GM12878 (cell line): Measurements from ENCODE around the gene BTBD9. TPM values are rescaled to one million over a fixed set of nuclear protein-coding genes. Genes with fewer than 3 reads are reported as not detected.

Source experiments
- ATAC-seq: fragments of 200-7000 bp; cut with Tn5 transposase; 3 replicates; pipeline ENCODE4 v1.9.1; 2020; ENCODE audit warnings: mild to moderate bottlenecking, moderate library complexity
- BruUV-seq: library from RNA; stranded (reverse); fragments of 400-500 nt; replicated peaks from 2 replicates; lab custom pipeline; 2021; lab: Mats Ljungman, UMichigan
- CTCF ChIA-PET: fragments of 300-600 bp; sonication (Branson Sonifier 250); formaldehyde crosslinking; extraction: SDS; loops from one replicate; lab custom pipeline; 2021; ENCODE audit warnings: inconsistent platforms; lab: Yijun Ruan, JAX
- POLR2A ChIA-PET: fragments of 350-600 bp; formaldehyde crosslinking; extraction: SDS; loops from one replicate; lab custom pipeline; 2021; ENCODE audit warnings: inconsistent platforms; lab: Charles Lee
- RAD21 ChIA-PET: fragments of 300-600 bp; sonication (Branson Sonifier 250); formaldehyde crosslinking; loops from one replicate; lab custom pipeline; 2023; ENCODE audit warnings: antibody characterized with exemption; ENCODE audit not compliant: unreplicated experiment; lab: Charles Lee
- SMC1A ChIA-PET: fragments of 300-600 bp; sonication (Branson Sonifier 250); formaldehyde crosslinking; loops from one replicate; lab custom pipeline; 2023; ENCODE audit not compliant: unreplicated experiment, uncharacterized antibody; lab: Charles Lee
- DNase-seq: peaks from one replicate; pipeline ENCODE4 v3.0.0-alpha.2; 2011; ENCODE audit warnings: low read depth, low spot score
- FAIRE-seq: peaks from 3 replicates; lab custom pipeline; 2011; peaks lifted over from hg19 to GRCh38; lab: Jason Lieb, UNC
- H2AFZ ChIP-seq: 2 replicates; pipeline ENCODE4 v1.6.0; 2011; ENCODE audit warnings: low read depth, low read length, control low read depth; ENCODE audit not compliant: control insufficient read depth
- H3K27ac ChIP-seq: 2 replicates; pipeline ENCODE4 v1.5.1; 2011; ENCODE audit warnings: control low read depth; ENCODE audit not compliant: control insufficient read depth, insufficient read depth
- H3K27me3 ChIP-seq, 2 experiments: replicated peaks in 1 of 2; 2 replicates each; pipeline versions ENCODE4 v1.6.0 to v1.6.1; 2011; ENCODE audit warnings: low read length in 1 of 2; ENCODE audit not compliant: control insufficient read depth in 2 of 2, insufficient read depth in 2 of 2
- H3K36me3 ChIP-seq, 2 experiments: 2 replicates each; pipeline ENCODE4 v1.5.1; 2011; ENCODE audit warnings: low read length in 1 of 2; ENCODE audit not compliant: control insufficient read depth in 2 of 2, insufficient read depth in 2 of 2
- H3K4me1 ChIP-seq: 2 replicates; pipeline ENCODE4 v1.6.1; 2011; ENCODE audit warnings: mild to moderate bottlenecking, low read length, moderate library complexity, mixed read lengths; ENCODE audit not compliant: control insufficient read depth, insufficient read depth
- H3K4me2 ChIP-seq: 2 replicates; pipeline ENCODE4 v1.6.0; 2011; ENCODE audit warnings: control low read depth; ENCODE audit not compliant: control insufficient read depth, insufficient read depth
- H3K4me3 ChIP-seq: fragments of 200-600 bp; sonication (generic); 2 replicates; pipeline ENCODE4 v1.5.1; 2016
- H3K79me2 ChIP-seq: 2 replicates; pipeline ENCODE4 v1.6.0; 2011; ENCODE audit warnings: low read length; ENCODE audit not compliant: control insufficient read depth, insufficient read depth
- H3K9ac ChIP-seq: 2 replicates; pipeline ENCODE4 v1.8.0; 2011; ENCODE audit warnings: low read length, control low read depth, mixed read lengths; ENCODE audit not compliant: control insufficient read depth, insufficient read depth
- H3K9me3 ChIP-seq: replicated peaks from 3 replicates; pipeline ENCODE4 v1.5.1; 2011; ENCODE audit warnings: mild to moderate bottlenecking, low read length; ENCODE audit not compliant: control insufficient read depth, insufficient read depth
- H4K20me1 ChIP-seq: 2 replicates; pipeline ENCODE4 v1.6.0; 2011; ENCODE audit not compliant: control insufficient read depth, insufficient read depth
- CREM ChIP-seq: IDR thresholded peaks from 2 replicates; pipeline ENCODE4 v1.6.1; 2014; ENCODE audit warnings: antibody characterized with exemption, low read depth
- EGR1 ChIP-seq, 2 experiments: IDR thresholded peaks; 1 replicate in 1 of 2; 2 replicates in 1 of 2; pipeline ENCODE4 v1.6.1; 2011 to 2012; ENCODE audit warnings: low read depth in 2 of 2, low read length in 2 of 2, borderline replicate concordance in 1 of 2, mild to moderate bottlenecking in 1 of 2, moderate library complexity in 1 of 2
- EP300 ChIP-seq, 2 experiments: fragments of 150-350 bp in 1 of 2; IDR thresholded peaks; 2 replicates each; pipeline ENCODE4 v1.6.1; 2011 to 2012; ENCODE audit warnings: low read depth in 2 of 2, low read length in 2 of 2, borderline replicate concordance in 1 of 2, improper control_type of control experiment in 1 of 2, inconsistent platforms in 1 of 2; ENCODE audit not compliant: control insufficient read depth in 1 of 2
- HDAC6 ChIP-seq: fragments of 200-600 bp; sonication (generic); IDR thresholded peaks from one replicate; pipeline ENCODE4 v1.8.0; 2017; ENCODE audit warnings: antibody characterized with exemption; ENCODE audit not compliant: unreplicated experiment
- JUND ChIP-seq: IDR thresholded peaks from 2 replicates; pipeline ENCODE4 v1.6.1; 2012; ENCODE audit warnings: low read depth, mild to moderate bottlenecking, low read length, improper control_type of control experiment, moderate library complexity
- NR2C1 ChIP-seq: fragments of 450-650 bp; IDR thresholded peaks from 2 replicates; pipeline ENCODE4 v1.6.1; 2017; ENCODE audit warnings: antibody characterized with exemption, mild to moderate bottlenecking, moderate library complexity
- ZNF217 ChIP-seq: fragments of 450-650 bp; IDR thresholded peaks from 2 replicates; pipeline ENCODE4 v1.6.1; 2017; ENCODE audit warnings: antibody characterized with exemption, mild to moderate bottlenecking
- WGBS: methylation state at CpG from one replicate; pipeline ENCODE4 v1.1.6; 2016; ENCODE audit warnings: low lambda C conversion rate; ENCODE audit not compliant: insufficient replicate concordance, insufficient coverage; ENCODE audit errors: missing lambda C conversion rate; 5-methylcytosine and 5-hydroxymethylcytosine counted together
- in situ Hi-C: fragments of 300-500 bp; cut with MboI; formaldehyde crosslinking; loops from 9 replicates; pipeline ENCODE4 v1.14.3; 2018; ENCODE audit warnings: mixed read lengths
- intact Hi-C: fragments of 100-400 bp; cut with micrococcal nuclease; formaldehyde crosslinking; loops from one replicate; pipeline ENCODE4 v1.14.2; 2022; ENCODE audit not compliant: unreplicated experiment
- polyA plus RNA-seq, 11 experiments: library from polyadenylated mRNA; depleted of rRNA in 4 of 11; unstranded in 6 of 11; stranded (reverse) in 5 of 11; fragments of >200 nt; fragmentation: Nextera tagmentation in 4 of 11; fragmentation: Illumina TruSeq in 1 of 11; extraction: Ambion mirVana in 4 of 11; extraction: Trizol in 1 of 11; gene quantifications; 1 replicate in 1 of 11; 2 replicates in 10 of 11; pipeline versions ENCODE4 v1.2.1 to v1.2.3, GENCODE V29; 2011 to 2016; ENCODE audit warnings: inconsistent platforms in 2 of 11, missing spikeins in 2 of 11, low read depth in 1 of 11
- total RNA-seq, 4 experiments: library from RNA; depleted of rRNA in 3 of 4; stranded (reverse); fragments of >200 nt in 3 of 4; fragmentation: Illumina TruSeq in 1 of 4; extraction: Trizol in 1 of 4; gene quantifications; 2 replicates each; pipeline versions ENCODE4 v1.2.1 to v1.2.3, GENCODE V29; 2013 to 2021
- TF ChIP-seq, protein P1 (sequence below): fragments of 450-650 bp; IDR thresholded peaks from 2 replicates; pipeline ENCODE4 v1.6.1; 2017; ENCODE audit warnings: mild to moderate bottlenecking, moderate library complexity
- TF ChIP-seq, protein P2 (sequence below): fragments of 150-350 bp; IDR thresholded peaks from 2 replicates; pipeline ENCODE4 v1.6.1; 2016; ENCODE audit warnings: low read depth, low read length
- TF ChIP-seq, protein P3 (sequence below): fragments of 450-650 bp; IDR thresholded peaks from 2 replicates; pipeline ENCODE4 v1.6.1; 2016; ENCODE audit warnings: mild to moderate bottlenecking, moderate library complexity, borderline replicate concordance

The BTBD9 gene
- total and polyA plus RNA-seq, 10 of the 15 experiments (the other 5 are each of a cell fraction or from before 2014, with no cell fraction given), result 0.22 to 8.6 (median 4.6) TPM

DNA sequence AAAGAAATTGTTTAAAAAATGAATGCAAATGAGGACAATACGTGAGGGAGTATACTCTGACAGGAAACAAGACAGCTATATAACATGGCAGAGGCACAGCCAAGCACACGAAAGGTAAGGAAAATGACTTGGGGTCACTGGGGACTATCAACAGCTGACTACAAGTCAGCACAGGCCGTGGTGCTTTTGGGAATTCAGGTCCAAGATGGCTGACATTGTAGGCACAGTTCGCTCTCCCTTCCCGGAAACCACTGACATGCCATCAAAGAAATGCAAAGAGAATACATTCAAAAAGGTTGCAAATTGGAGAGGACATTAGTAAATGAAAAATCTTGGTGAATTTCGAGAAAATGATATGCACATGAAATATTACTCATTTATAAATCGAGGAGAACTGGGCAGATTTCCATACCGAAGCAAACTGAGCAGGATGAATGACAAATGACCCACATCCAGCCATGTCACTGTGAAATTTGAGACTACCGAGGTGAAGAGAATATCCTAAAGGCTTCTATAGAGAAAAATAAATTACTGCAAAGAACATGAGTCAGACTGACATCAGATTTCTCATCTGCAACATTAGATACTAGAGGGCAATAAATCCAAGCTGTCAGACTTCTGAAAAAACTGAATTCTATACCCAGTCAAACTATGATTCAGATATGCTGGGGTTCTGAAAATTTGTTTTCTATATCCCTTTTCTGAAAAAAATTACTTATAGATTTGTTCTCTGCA lies 391.1 kb downstream of the BTBD9 start:
- no peak overlapping the region for H3K4me2 ChIP-seq
- no peak for ATAC-seq
- H3K27me3 ChIP-seq, result no peaks in the 10 kb centered on the region
- no peak for FAIRE-seq
- POLR2A ChIA-PET, result no interaction called here
- H3K9me3 ChIP-seq, result no peaks in the 10 kb centered on the region
- no TSS peak for BruUV-seq
- no peak overlapping the region for H3K4me3 ChIP-seq
- H3K27ac ChIP-seq, result no peak overlapping the region
- CTCF ChIA-PET, result interaction anchor here (1.7 kb wide), 1 partner anchor 245 kb away, joined by 3 read pairs; no protein-coding TSS in a partner anchor
- SMC1A ChIA-PET, result interaction anchor here (4.4 kb wide), 1 partner anchor 12 kb away, joined by 20 read pairs; no protein-coding TSS in a partner anchor
- H3K4me1 ChIP-seq, result no peaks in the 10 kb centered on the region; the same call in 1 of the 2 replicates
- 78% methylated on average over 9 of the region's 9 CpGs for WGBS
- DNase-seq, result no peak
- intact Hi-C loops (no loop called here), in situ Hi-C loops (no loop called here)
- RAD21 ChIA-PET, result no interaction called here
- H3K79me2 ChIP-seq, result no peaks in the 10 kb centered on the region
- H2AFZ ChIP-seq, result no peak overlapping the region
- H3K9ac ChIP-seq, result no peak overlapping the region
- no peaks in the 10 kb centered on the region for H4K20me1 ChIP-seq
- H3K36me3 ChIP-seq, result no peaks in the 10 kb centered on the region
- TF ChIP-seq, protein P1, sequence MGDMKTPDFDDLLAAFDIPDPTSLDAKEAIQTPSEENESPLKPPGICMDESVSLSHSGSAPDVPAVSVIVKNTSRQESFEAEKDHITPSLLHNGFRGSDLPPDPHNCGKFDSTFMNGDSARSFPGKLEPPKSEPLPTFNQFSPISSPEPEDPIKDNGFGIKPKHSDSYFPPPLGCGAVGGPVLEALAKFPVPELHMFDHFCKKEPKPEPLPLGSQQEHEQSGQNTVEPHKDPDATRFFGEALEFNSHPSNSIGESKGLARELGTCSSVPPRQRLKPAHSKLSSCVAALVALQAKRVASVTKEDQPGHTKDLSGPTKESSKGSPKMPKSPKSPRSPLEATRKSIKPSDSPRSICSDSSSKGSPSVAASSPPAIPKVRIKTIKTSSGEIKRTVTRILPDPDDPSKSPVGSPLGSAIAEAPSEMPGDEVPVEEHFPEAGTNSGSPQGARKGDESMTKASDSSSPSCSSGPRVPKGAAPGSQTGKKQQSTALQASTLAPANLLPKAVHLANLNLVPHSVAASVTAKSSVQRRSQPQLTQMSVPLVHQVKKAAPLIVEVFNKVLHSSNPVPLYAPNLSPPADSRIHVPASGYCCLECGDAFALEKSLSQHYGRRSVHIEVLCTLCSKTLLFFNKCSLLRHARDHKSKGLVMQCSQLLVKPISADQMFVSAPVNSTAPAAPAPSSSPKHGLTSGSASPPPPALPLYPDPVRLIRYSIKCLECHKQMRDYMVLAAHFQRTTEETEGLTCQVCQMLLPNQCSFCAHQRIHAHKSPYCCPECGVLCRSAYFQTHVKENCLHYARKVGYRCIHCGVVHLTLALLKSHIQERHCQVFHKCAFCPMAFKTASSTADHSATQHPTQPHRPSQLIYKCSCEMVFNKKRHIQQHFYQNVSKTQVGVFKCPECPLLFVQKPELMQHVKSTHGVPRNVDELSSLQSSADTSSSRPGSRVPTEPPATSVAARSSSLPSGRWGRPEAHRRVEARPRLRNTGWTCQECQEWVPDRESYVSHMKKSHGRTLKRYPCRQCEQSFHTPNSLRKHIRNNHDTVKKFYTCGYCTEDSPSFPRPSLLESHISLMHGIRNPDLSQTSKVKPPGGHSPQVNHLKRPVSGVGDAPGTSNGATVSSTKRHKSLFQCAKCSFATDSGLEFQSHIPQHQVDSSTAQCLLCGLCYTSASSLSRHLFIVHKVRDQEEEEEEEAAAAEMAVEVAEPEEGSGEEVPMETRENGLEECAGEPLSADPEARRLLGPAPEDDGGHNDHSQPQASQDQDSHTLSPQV, result no peak
- TF ChIP-seq EGR1 (IDR thresholded peaks at IDR 0.05; ENCODE audit: borderline replicate concordance in 1 of 2, low read depth in 2 of 2, low read length in 2 of 2) (no peak), ZNF217 (no peak), EP300 (IDR thresholded peaks at IDR 0.05; ENCODE audit: borderline replicate concordance in 1 of 2, control insufficient read depth in 1 of 2, low read depth in 2 of 2, low read length in 2 of 2) (no peak), CREM (no peak), NR2C1 (no peak), JUND (no peak), HDAC6 (no peak)
- TF ChIP-seq, protein P2, sequence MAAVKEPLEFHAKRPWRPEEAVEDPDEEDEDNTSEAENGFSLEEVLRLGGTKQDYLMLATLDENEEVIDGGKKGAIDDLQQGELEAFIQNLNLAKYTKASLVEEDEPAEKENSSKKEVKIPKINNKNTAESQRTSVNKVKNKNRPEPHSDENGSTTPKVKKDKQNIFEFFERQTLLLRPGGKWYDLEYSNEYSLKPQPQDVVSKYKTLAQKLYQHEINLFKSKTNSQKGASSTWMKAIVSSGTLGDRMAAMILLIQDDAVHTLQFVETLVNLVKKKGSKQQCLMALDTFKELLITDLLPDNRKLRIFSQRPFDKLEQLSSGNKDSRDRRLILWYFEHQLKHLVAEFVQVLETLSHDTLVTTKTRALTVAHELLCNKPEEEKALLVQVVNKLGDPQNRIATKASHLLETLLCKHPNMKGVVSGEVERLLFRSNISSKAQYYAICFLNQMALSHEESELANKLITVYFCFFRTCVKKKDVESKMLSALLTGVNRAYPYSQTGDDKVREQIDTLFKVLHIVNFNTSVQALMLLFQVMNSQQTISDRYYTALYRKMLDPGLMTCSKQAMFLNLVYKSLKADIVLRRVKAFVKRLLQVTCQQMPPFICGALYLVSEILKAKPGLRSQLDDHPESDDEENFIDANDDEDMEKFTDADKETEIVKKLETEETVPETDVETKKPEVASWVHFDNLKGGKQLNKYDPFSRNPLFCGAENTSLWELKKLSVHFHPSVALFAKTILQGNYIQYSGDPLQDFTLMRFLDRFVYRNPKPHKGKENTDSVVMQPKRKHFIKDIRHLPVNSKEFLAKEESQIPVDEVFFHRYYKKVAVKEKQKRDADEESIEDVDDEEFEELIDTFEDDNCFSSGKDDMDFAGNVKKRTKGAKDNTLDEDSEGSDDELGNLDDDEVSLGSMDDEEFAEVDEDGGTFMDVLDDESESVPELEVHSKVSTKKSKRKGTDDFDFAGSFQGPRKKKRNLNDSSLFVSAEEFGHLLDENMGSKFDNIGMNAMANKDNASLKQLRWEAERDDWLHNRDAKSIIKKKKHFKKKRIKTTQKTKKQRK, result no peak
- TF ChIP-seq, protein P3, sequence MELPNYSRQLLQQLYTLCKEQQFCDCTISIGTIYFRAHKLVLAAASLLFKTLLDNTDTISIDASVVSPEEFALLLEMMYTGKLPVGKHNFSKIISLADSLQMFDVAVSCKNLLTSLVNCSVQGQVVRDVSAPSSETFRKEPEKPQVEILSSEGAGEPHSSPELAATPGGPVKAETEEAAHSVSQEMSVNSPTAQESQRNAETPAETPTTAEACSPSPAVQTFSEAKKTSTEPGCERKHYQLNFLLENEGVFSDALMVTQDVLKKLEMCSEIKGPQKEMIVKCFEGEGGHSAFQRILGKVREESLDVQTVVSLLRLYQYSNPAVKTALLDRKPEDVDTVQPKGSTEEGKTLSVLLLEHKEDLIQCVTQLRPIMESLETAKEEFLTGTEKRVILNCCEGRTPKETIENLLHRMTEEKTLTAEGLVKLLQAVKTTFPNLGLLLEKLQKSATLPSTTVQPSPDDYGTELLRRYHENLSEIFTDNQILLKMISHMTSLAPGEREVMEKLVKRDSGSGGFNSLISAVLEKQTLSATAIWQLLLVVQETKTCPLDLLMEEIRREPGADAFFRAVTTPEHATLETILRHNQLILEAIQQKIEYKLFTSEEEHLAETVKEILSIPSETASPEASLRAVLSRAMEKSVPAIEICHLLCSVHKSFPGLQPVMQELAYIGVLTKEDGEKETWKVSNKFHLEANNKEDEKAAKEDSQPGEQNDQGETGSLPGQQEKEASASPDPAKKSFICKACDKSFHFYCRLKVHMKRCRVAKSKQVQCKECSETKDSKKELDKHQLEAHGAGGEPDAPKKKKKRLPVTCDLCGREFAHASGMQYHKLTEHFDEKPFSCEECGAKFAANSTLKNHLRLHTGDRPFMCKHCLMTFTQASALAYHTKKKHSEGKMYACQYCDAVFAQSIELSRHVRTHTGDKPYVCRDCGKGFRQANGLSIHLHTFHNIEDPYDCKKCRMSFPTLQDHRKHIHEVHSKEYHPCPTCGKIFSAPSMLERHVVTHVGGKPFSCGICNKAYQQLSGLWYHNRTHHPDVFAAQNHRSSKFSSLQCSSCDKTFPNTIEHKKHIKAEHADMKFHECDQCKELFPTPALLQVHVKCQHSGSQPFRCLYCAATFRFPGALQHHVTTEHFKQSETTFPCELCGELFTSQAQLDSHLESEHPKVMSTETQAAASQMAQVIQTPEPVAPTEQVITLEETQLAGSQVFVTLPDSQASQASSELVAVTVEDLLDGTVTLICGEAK, result no peak
